Karpas-422 (cell line): Measurements from ENCODE around the gene RAB11A. TPM values are rescaled to one million over a fixed set of nuclear protein-coding genes. Genes with fewer than 3 reads are reported as not detected.
"Not testable (repeated sequence)": the region's sequence is repeated elsewhere in the genome, so short reads cannot be mapped to it uniquely, and the experiment has no call there.

Experiments
- DNase-seq: peaks from one replicate; pipeline ENCODE4 v3.0.0-alpha.2; 2015
- H2AFZ ChIP-seq: fragments of 200-600 bp; sonication (generic); 2 replicates; pipeline ENCODE4 v1.6.1; 2014; ENCODE audit warnings: antibody characterized with exemption, low read length, mixed read lengths
- H3K27ac ChIP-seq: fragments of 200-600 bp; sonication (generic); 2 replicates; pipeline ENCODE4 v1.5.1; 2014; ENCODE audit warnings: mild to moderate bottlenecking, low read length, moderate library complexity
- H3K27me3 ChIP-seq: fragments of 200-600 bp; sonication (generic); 2 replicates; pipeline ENCODE4 v1.6.1; 2014; ENCODE audit warnings: low read length, mixed read lengths
- H3K36me3 ChIP-seq: fragments of 200-600 bp; sonication (generic); 2 replicates; pipeline ENCODE4 v1.6.1; 2014; ENCODE audit warnings: low read length, mixed read lengths; ENCODE audit not compliant: insufficient read depth
- H3K4me1 ChIP-seq: fragments of 200-600 bp; sonication (generic); 2 replicates; pipeline ENCODE4 v1.6.1; 2014; ENCODE audit warnings: mild to moderate bottlenecking, low read length, mixed read lengths
- H3K4me2 ChIP-seq: fragments of 200-600 bp; sonication (generic); 2 replicates; pipeline ENCODE4 v1.6.1; 2014; ENCODE audit warnings: low read length, low read depth, mild to moderate bottlenecking; ENCODE audit not compliant: poor library complexity, severe bottlenecking
- H3K4me3 ChIP-seq: fragments of 200-600 bp; sonication (generic); 2 replicates; pipeline ENCODE4 v1.5.1; 2014; ENCODE audit warnings: mild to moderate bottlenecking, antibody characterized with exemption, low read length, mixed read lengths
- H3K79me2 ChIP-seq: fragments of 200-600 bp; sonication (generic); 2 replicates; pipeline ENCODE4 v1.6.1; 2014; ENCODE audit warnings: mild to moderate bottlenecking, low read length, mixed read lengths
- H3K9ac ChIP-seq: fragments of 200-600 bp; sonication (generic); 2 replicates; pipeline ENCODE4 v1.6.0; 2014; ENCODE audit warnings: low read length
- H3K9me2 ChIP-seq: fragments of 200-600 bp; sonication (generic), shearing (Covaris generic); replicated peaks from 2 replicates; pipeline ENCODE4 v1.6.0; 2014; ENCODE audit warnings: mild to moderate bottlenecking, low read length, moderate library complexity; ENCODE audit not compliant: insufficient read depth
- H3K9me3 ChIP-seq: fragments of 300-700, 200-600 bp; sonication (generic); 2 replicates; pipeline ENCODE4 v1.6.1; 2014; ENCODE audit warnings: low read length, mixed read lengths
- H4K20me1 ChIP-seq: fragments of 200-600 bp; sonication (generic); 2 replicates; pipeline ENCODE4 v1.6.1; 2014; ENCODE audit warnings: mild to moderate bottlenecking, antibody characterized with exemption, low read length, low read depth; ENCODE audit not compliant: insufficient read depth
- total RNA-seq: library from RNA; depleted of rRNA; stranded (reverse); fragments of >200 nt; shearing (Covaris generic); gene quantifications from 2 replicates; pipeline ENCODE4 v1.2.3, GENCODE V29; 2014; ENCODE audit warnings: low replicate concordance

The RAB11A gene
- total RNA-seq, 1 experiment from 2014 or later = 230 TPM

DNA sequence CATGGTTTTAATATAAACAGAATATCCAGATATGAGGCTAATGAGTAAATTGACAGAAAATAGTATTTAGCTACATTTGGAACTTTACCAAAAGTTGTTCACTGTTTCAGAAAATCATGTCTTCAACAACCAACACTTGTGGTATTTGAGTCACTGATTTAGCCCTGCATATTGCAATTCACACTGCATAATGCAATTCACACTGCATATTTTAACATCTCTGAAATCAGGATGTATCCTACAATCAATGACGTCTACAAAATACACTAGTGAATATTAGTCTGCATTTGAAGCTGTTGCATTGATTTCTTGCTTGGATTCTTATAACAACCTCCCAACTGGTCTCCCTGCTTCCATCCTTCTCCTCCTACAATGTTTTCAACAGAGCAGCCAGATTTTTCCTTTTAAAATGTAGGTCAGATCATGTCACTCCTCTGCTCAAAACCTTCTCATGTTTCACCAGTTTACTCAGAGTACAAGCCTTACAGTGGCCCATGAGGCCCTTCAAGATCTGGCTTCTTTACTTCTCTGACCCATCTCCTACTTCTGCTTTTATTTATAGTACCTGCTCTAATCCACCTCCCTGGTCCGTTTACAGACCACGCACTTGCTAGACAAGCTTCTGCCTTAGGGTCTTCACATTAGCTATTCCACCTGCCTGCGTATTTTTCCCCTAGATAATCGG is 11.4 kb upstream of the RAB11A start:
- H3K79me2 ChIP-seq = no peaks in the 10 kb centered on the region
- H3K27me3 ChIP-seq = no peaks in the 10 kb centered on the region
- no peaks in the 10 kb centered on the region for H3K9me3 ChIP-seq
- H3K36me3 ChIP-seq = no peaks in the 10 kb centered on the region
- H4K20me1 ChIP-seq = no peaks in the 10 kb centered on the region
- DNase-seq = no peak
- no peak overlapping the region for H3K27ac ChIP-seq
- no peak overlapping the region for H3K4me2 ChIP-seq
- H3K9me2 ChIP-seq = no peaks in the 10 kb centered on the region
- no peak overlapping the region for H2AFZ ChIP-seq
- H3K9ac ChIP-seq = no peak overlapping the region
- H3K4me3 ChIP-seq = no peak overlapping the region
- H3K4me1 ChIP-seq = peaks cover 2% of the 10 kb centered on the region

DNA sequence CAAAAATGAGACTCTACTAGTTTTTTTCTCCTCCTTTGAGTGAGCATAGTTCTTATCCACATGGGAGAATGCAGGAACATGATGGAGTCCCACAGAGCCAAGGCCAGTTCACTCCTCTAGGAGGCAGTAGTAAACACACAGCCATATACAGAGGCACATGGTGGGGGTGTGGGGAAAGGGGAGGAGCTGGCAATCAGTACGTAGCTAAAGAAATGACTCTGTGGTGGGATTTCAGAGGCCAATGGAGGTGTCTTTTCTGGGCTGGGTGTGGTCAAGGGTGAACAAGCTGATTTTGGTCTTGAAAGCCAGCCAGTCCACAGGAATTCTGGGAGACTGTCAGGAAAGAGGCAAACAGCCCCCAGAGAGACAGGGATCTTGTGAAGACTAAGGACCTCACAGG is 6.6 kb upstream of the RAB11A start:
- no peaks in the 10 kb centered on the region for H3K79me2 ChIP-seq
- H3K9me3 ChIP-seq = no peaks in the 10 kb centered on the region
- peak overlapping the region; percentile 52 for H3K4me2 ChIP-seq
- H3K9me2 ChIP-seq = no peaks in the 10 kb centered on the region
- H3K4me1 ChIP-seq = peaks cover 7% of the 10 kb centered on the region
- peak; percentile 93 for DNase-seq
- peak overlapping the region; percentile 87 for H2AFZ ChIP-seq
- H3K27ac ChIP-seq = no peak overlapping the region
- H3K27me3 ChIP-seq = no peaks in the 10 kb centered on the region
- no peaks in the 10 kb centered on the region for H4K20me1 ChIP-seq
- H3K9ac ChIP-seq = no peak overlapping the region
- no peaks in the 10 kb centered on the region for H3K36me3 ChIP-seq
- H3K4me3 ChIP-seq = peak overlapping the region; percentile 15; the same call in 1 of the 2 replicates

DNA sequence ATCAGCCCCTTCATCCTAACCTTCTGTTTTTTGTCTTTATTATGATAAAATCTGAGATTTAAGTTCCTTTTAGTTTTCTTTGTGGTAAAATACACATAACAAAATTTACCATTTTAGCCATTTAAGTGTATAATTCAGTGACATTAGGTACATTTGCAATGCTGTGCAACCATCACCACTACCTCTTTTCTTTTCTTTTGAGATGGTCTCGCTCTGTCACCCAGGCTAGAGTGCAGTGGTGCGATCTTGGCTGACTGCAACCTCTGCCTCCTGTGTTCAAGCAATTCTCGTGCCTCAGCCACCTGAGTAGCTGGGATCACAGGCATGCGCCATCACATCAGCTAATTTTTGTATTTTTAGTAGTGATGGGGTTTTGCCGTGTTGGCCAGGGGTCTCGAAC is 6.2 kb upstream of the RAB11A start:
- H2AFZ ChIP-seq = peak overlapping the region; percentile 87
- H3K4me1 ChIP-seq = peaks cover 8% of the 10 kb centered on the region
- peak overlapping the region; percentile 30; the same call in 1 of the 2 replicates for H3K27ac ChIP-seq
- H3K9ac ChIP-seq = peak overlapping the region; percentile 33; the same call in 1 of the 2 replicates
- H3K27me3 ChIP-seq = no peaks in the 10 kb centered on the region
- H3K4me2 ChIP-seq = peak overlapping the region; percentile 52
- no peaks in the 10 kb centered on the region for H4K20me1 ChIP-seq
- no peaks in the 10 kb centered on the region for H3K9me2 ChIP-seq
- H3K79me2 ChIP-seq = no peaks in the 10 kb centered on the region
- peak overlapping the region; percentile 15; the same call in 1 of the 2 replicates for H3K4me3 ChIP-seq
- DNase-seq = no peak
- H3K9me3 ChIP-seq = no peaks in the 10 kb centered on the region
- no peaks in the 10 kb centered on the region for H3K36me3 ChIP-seq

DNA sequence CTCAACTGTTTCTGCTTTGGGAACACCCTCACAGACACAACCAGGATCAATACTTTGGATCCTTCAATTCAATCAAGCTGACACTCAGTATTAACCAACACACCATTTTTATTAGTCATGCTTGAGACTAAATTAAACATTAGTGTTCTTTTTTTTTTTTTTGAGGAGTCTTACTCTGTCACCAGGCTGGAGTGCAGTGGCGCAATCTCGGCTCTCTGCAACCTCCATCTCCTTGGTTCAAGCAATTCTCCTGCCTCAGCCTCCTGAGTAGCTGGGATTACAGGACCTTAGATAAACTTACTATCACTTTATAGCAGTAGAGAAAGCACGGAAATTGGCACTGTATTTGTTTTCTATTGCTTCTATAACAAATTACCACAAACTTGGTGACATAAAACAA is 2.0 kb upstream of the RAB11A start:
- H3K27me3 ChIP-seq = no peaks in the 10 kb centered on the region
- no peaks in the 10 kb centered on the region for H3K36me3 ChIP-seq
- no peaks in the 10 kb centered on the region for H3K9me3 ChIP-seq
- H3K9me2 ChIP-seq = no peaks in the 10 kb centered on the region
- H4K20me1 ChIP-seq = no peaks in the 10 kb centered on the region
- no peak for DNase-seq
- no peak overlapping the region for H2AFZ ChIP-seq
- no peak overlapping the region for H3K9ac ChIP-seq
- H3K79me2 ChIP-seq = peaks cover 28% of the 10 kb centered on the region
- peaks cover 27% of the 10 kb centered on the region for H3K4me1 ChIP-seq
- H3K4me3 ChIP-seq = no peak overlapping the region
- H3K4me2 ChIP-seq = no peak overlapping the region
- H3K27ac ChIP-seq = no peak overlapping the region

GRCh38 chr15:65867933-65868332 is 1.4 kb upstream of the RAB11A start:
- peak overlapping the region; percentile 61 for H3K4me2 ChIP-seq
- H2AFZ ChIP-seq = not testable (repeated sequence)

GRCh38 chr15:65868546-65869125 is 655 bp upstream of the RAB11A start:
- DNase-seq = no peak
- H3K4me3 ChIP-seq = peak overlapping the region; percentile 87
- no peak overlapping the region; the same call in 1 of the 2 replicates for H2AFZ ChIP-seq

More at GRCh38 chr15:65867933-65868332, 1.4 kb upstream of the RAB11A start:
- not testable (repeated sequence) for H3K27me3 ChIP-seq, H3K9me3 ChIP-seq, H3K9me2 ChIP-seq, DNase-seq, H4K20me1 ChIP-seq, H3K27ac ChIP-seq, H3K36me3 ChIP-seq, H3K9ac ChIP-seq
- Histone ChIP-seq H3K4me1 (peaks cover 28% of the 10 kb centered on the region), H3K4me3 (0 out of 2 replicates have a peak overlapping the region, but pooled peaks have one; percentile 87), H3K79me2 (peaks cover 35% of the 10 kb centered on the region)

GRCh38 chr15:65869954-65870871 is 922 bp downstream of the RAB11A start:
- Histone ChIP-seq H3K9me2 (no peaks in the 10 kb centered on the region), H3K4me3 (peak overlapping the region; percentile 87)

More at GRCh38 chr15:65868546-65869125, 655 bp upstream of the RAB11A start:
- H4K20me1 ChIP-seq = no peaks in the 10 kb centered on the region; the same call in 1 of the 2 replicates
- no peaks in the 10 kb centered on the region for H3K27me3 ChIP-seq
- no peaks in the 10 kb centered on the region for H3K9me3 ChIP-seq
- peak overlapping the region; percentile 86 for H3K9ac ChIP-seq
- H3K4me1 ChIP-seq = peaks cover 23% of the 10 kb centered on the region
- H3K27ac ChIP-seq = peak overlapping the region; percentile 83
- no peaks in the 10 kb centered on the region for H3K36me3 ChIP-seq
- no peaks in the 10 kb centered on the region for H3K9me2 ChIP-seq
- peaks cover 42% of the 10 kb centered on the region for H3K79me2 ChIP-seq
- H3K4me2 ChIP-seq = peak overlapping the region; percentile 61

More at GRCh38 chr15:65869954-65870871, 922 bp downstream of the RAB11A start:
- peaks cover 58% of the 10 kb centered on the region for H3K79me2 ChIP-seq
- peaks cover 23% of the 10 kb centered on the region for H3K4me1 ChIP-seq
- DNase-seq = peak; percentile 64
- H3K27me3 ChIP-seq = no peaks in the 10 kb centered on the region
- peak overlapping the region; percentile 83 for H3K27ac ChIP-seq
- peak overlapping the region; percentile 83 for H3K4me2 ChIP-seq
- H3K36me3 ChIP-seq = no peaks in the 10 kb centered on the region
- no peaks in the 10 kb centered on the region for H3K9me3 ChIP-seq
- no peaks in the 10 kb centered on the region; the same call in 1 of the 2 replicates for H4K20me1 ChIP-seq
- peak overlapping the region; percentile 65; the same call in 1 of the 2 replicates for H2AFZ ChIP-seq
- peak overlapping the region; percentile 86 for H3K9ac ChIP-seq
